T-helper 17 cell (primary cell): ENCODE results near the gene SLC12A7. TPM values are rescaled to one million over a fixed set of nuclear protein-coding genes. Genes with fewer than 3 reads are reported as not detected.

ENCODE experiments used
- ATAC-seq: fragments of 150-1000 bp; cut with Tn5 transposase; 2 replicates; pipeline ENCODE4 v1.10.0; 2021; ENCODE audit warnings: mild to moderate bottlenecking, moderate library complexity
- DNase-seq, 3 donors: peaks; one replicate each; pipeline versions ENCODE4 v3.0.0 to v3.0.0-alpha.2; 2020 to 2021
- H3K9me3 ChIP-seq: one replicate; pipeline ENCODE4 v1.7.0; 2013; ENCODE audit warnings: low read length, mild to moderate bottlenecking; ENCODE audit not compliant: control insufficient read depth, poor library complexity, severe bottlenecking
- H3K27ac Mint-ChIP-seq: one replicate; pipeline ENCODE4 v1.8.0; 2022; ENCODE audit warnings: mild to moderate bottlenecking, moderate library complexity, mixed read lengths
- H3K27me3 Mint-ChIP-seq: one replicate; pipeline ENCODE4 v1.8.0; 2022; ENCODE audit warnings: mixed read lengths
- H3K36me3 Mint-ChIP-seq: one replicate; pipeline ENCODE4 v1.8.0; 2022; ENCODE audit warnings: low read depth, mixed read lengths
- H3K4me1 Mint-ChIP-seq: one replicate; pipeline ENCODE4 v1.8.0; 2022; ENCODE audit warnings: mild to moderate bottlenecking, mixed read lengths
- H3K4me3 Mint-ChIP-seq: one replicate; pipeline ENCODE4 v1.8.0; 2022; ENCODE audit warnings: mild to moderate bottlenecking, moderate library complexity, mixed read lengths
- total RNA-seq, 4 donors: library from RNA in 2 of 4; stranded (reverse) in 2 of 4; gene quantifications; one replicate each; pipeline ENCODE4 v1.2.3 and lab custom pipeline; 2022 to 2026

Gene SLC12A7
- total RNA-seq, 2 donors from 2014 or later: 36.6 to 88.0 TPM

GRCh38 chr5:1076406-1076805, 35.5 kb downstream of the SLC12A7 start:
- peaks cover 13% of the 10 kb centered on the region for H3K4me1 Mint-ChIP-seq

GRCh38 chr5:1075931-1076330, 35.9 kb downstream of the SLC12A7 start:
- Mint-ChIP-seq H3K27ac (no peak overlapping the region), H3K4me1 (peaks cover 9% of the 10 kb centered on the region), H3K4me3 (peak overlapping the region; percentile 60), H3K36me3 (peaks cover 3% of the 10 kb centered on the region), H3K27me3 (no peaks in the 10 kb centered on the region)
- no peak for DNase-seq
- H3K9me3 ChIP-seq: no peaks in the 10 kb centered on the region
- no peak for ATAC-seq

More at GRCh38 chr5:1076406-1076805, 35.5 kb downstream of the SLC12A7 start:
- no peaks in the 10 kb centered on the region for H3K9me3 ChIP-seq
- H3K4me3 Mint-ChIP-seq: no peak overlapping the region
- ATAC-seq: no peak
- H3K36me3 Mint-ChIP-seq: peaks cover 4% of the 10 kb centered on the region
- H3K27ac Mint-ChIP-seq: no peak overlapping the region
- no peaks in the 10 kb centered on the region for H3K27me3 Mint-ChIP-seq
- no peak for DNase-seq

GRCh38 chr5:1075555-1075881, 36.3 kb downstream of the SLC12A7 start:
- peak; percentile 7 for ATAC-seq
- Mint-ChIP-seq H3K4me1 (peaks cover 6% of the 10 kb centered on the region), H3K4me3 (peak overlapping the region; percentile 60), H3K36me3 (no peaks in the 10 kb centered on the region), H3K27me3 (no peaks in the 10 kb centered on the region), H3K27ac (no peak overlapping the region)
- no peak for DNase-seq
- H3K9me3 ChIP-seq: no peaks in the 10 kb centered on the region

GRCh38 chr5:1074816-1075554, 36.9 kb downstream of the SLC12A7 start:
- ATAC-seq: peak; percentile 3
- no peaks in the 10 kb centered on the region for H3K9me3 ChIP-seq
- no peak for DNase-seq
- H3K4me1 Mint-ChIP-seq: peaks cover 6% of the 10 kb centered on the region
- no peak overlapping the region for H3K4me3 Mint-ChIP-seq
- H3K36me3 Mint-ChIP-seq: no peaks in the 10 kb centered on the region
- H3K27me3 Mint-ChIP-seq: no peaks in the 10 kb centered on the region
- no peak overlapping the region for H3K27ac Mint-ChIP-seq

- peaks cover 5% of the 10 kb centered on the region for H3K4me1 Mint-ChIP-seq
These were observed 37.6 kb downstream of the SLC12A7 start for GRCh38 chr5:1074226-1074625.

GRCh38 chr5:1073239-1074102, 38.4 kb downstream of the SLC12A7 start:
- ATAC-seq: no peak
- H3K36me3 Mint-ChIP-seq: no peaks in the 10 kb centered on the region
- no peak for DNase-seq
- H3K27me3 Mint-ChIP-seq: no peaks in the 10 kb centered on the region
- no peak overlapping the region for H3K27ac Mint-ChIP-seq
- H3K4me3 Mint-ChIP-seq: peak overlapping the region; percentile 63
- H3K4me1 Mint-ChIP-seq: peaks cover 4% of the 10 kb centered on the region
- no peaks in the 10 kb centered on the region for H3K9me3 ChIP-seq

More at GRCh38 chr5:1074226-1074625, 37.6 kb downstream of the SLC12A7 start:
- Mint-ChIP-seq H3K27ac (no peak overlapping the region), H3K4me3 (no peak overlapping the region), H3K36me3 (no peaks in the 10 kb centered on the region), H3K27me3 (no peaks in the 10 kb centered on the region)
- ATAC-seq (peak; percentile 4), DNase-seq (no peak)
- no peaks in the 10 kb centered on the region for H3K9me3 ChIP-seq

GRCh38 chr5:1069720-1070088, 42.2 kb downstream of the SLC12A7 start:
- H3K9me3 ChIP-seq: no peaks in the 10 kb centered on the region
- ATAC-seq: no peak
- no peaks in the 10 kb centered on the region for H3K27me3 Mint-ChIP-seq
- H3K36me3 Mint-ChIP-seq: no peaks in the 10 kb centered on the region
- no peak overlapping the region for H3K4me3 Mint-ChIP-seq
- H3K27ac Mint-ChIP-seq: no peak overlapping the region
- no peak for DNase-seq
- H3K4me1 Mint-ChIP-seq: peaks cover 5% of the 10 kb centered on the region

- Mint-ChIP-seq H3K27me3 (no peaks in the 10 kb centered on the region), H3K36me3 (peaks cover 2% of the 10 kb centered on the region), H3K4me3 (no peak overlapping the region), H3K4me1 (peaks cover 5% of the 10 kb centered on the region), H3K27ac (no peak overlapping the region)
- ATAC-seq (no peak), DNase-seq (no peak)
- H3K9me3 ChIP-seq: no peaks in the 10 kb centered on the region
These were observed 42.8 kb downstream of the SLC12A7 start for GRCh38 chr5:1068895-1069719.

- peaks cover 2% of the 10 kb centered on the region for H3K36me3 Mint-ChIP-seq
- H3K4me3 Mint-ChIP-seq: no peak overlapping the region
- H3K4me1 Mint-ChIP-seq: peaks cover 2% of the 10 kb centered on the region
- no peaks in the 10 kb centered on the region for H3K27me3 Mint-ChIP-seq
- no peaks in the 10 kb centered on the region for H3K9me3 ChIP-seq
- no peak for ATAC-seq
- no peak for DNase-seq
- no peak overlapping the region for H3K27ac Mint-ChIP-seq
These were observed 43.5 kb downstream of the SLC12A7 start for GRCh38 chr5:1068204-1068894.

GRCh38 chr5:1067141-1068121, 44.4 kb downstream of the SLC12A7 start:
- Mint-ChIP-seq H3K4me1 (peaks cover 2% of the 10 kb centered on the region), H3K27me3 (no peaks in the 10 kb centered on the region), H3K36me3 (peaks cover 2% of the 10 kb centered on the region), H3K4me3 (no peak overlapping the region), H3K27ac (no peak overlapping the region)
- DNase-seq (no peak), ATAC-seq (no peak)
- no peaks in the 10 kb centered on the region for H3K9me3 ChIP-seq

GRCh38 chr5:1066676-1067075, 45.2 kb downstream of the SLC12A7 start:
- no peak for DNase-seq
- Mint-ChIP-seq H3K27me3 (no peaks in the 10 kb centered on the region), H3K36me3 (peaks cover 2% of the 10 kb centered on the region), H3K4me1 (peaks cover 2% of the 10 kb centered on the region), H3K27ac (no peak overlapping the region), H3K4me3 (no peak overlapping the region)
- ATAC-seq: no peak
- no peaks in the 10 kb centered on the region for H3K9me3 ChIP-seq
